Panc1 (cell line): Measurements from ENCODE around the gene SLC25A22.

Experiments
- CTCF ChIP-seq: fragments of 450-650 bp; IDR thresholded peaks from 2 replicates; pipeline ENCODE4 v1.5.1; 2017; ENCODE audit warnings: mild to moderate bottlenecking
- POLR2AphosphoS5 ChIP-seq: IDR thresholded peaks from 2 replicates; pipeline ENCODE4 v1.6.1; 2012; ENCODE audit warnings: mild to moderate bottlenecking, low read depth, low read length, moderate library complexity
- SIN3A ChIP-seq: IDR thresholded peaks from 2 replicates; pipeline ENCODE4 v1.6.1; 2012; ENCODE audit warnings: low read depth, mild to moderate bottlenecking, low read length, moderate library complexity, borderline replicate concordance; ENCODE audit not compliant: insufficient read depth

GRCh38 chr11:763549-764321 lies 34.3 kb downstream of the SLC25A22 start:
- TF ChIP-seq CTCF (no peak), SIN3A (no peak), POLR2AphosphoS5 (peak; percentile 16)
